Esophagus muscularis mucosa (tissue), 4 donors: ENCODE data around the gene SMIM29.

ENCODE experiments used
- EP300 ChIP-seq: sonication (generic); formaldehyde crosslinking; IDR thresholded peaks from one replicate; pipeline ENCODE4 v1.6.1; 2017; ENCODE audit warnings: antibody characterized with exemption
- POLR2A ChIP-seq: fragments of 450-650 bp; IDR thresholded peaks from one replicate; pipeline ENCODE4 v1.6.1; 2017; ENCODE audit warnings: antibody characterized with exemption, moderate library complexity, mild to moderate bottlenecking, low read depth
- TF ChIP-seq, protein P1 (sequence below), 3 experiments: fragments of 200-600 bp in 2 of 3; fragments of 450-650 bp in 1 of 3; sonication (generic) in 2 of 3; IDR thresholded peaks; one replicate each; pipeline ENCODE4 v1.5.1; 2017 to 2019; ENCODE audit warnings: antibody characterized with exemption in 3 of 3, mild to moderate bottlenecking in 2 of 3, moderate library complexity in 1 of 3

DNA sequence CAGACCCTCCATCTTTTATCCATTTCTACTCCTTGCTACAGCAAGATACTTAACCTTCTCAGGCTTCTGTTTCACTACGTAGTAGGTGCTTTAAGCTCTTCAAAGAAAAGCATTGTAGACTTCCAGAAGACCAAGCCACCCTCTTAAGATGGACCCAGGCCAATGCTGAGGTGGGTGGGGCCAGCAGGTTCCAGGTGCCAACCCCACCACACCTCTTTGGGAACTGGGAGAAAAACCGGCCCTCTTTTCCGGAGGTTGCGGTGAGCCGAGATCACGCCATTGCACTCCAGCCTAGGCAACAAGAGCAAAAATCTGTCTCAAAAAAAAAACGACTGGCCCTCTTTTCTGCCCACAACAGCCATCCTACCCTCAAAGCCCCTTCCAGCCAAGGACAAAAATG is 22.7 kb downstream of the SMIM29 start:
- TF ChIP-seq, protein P1, sequence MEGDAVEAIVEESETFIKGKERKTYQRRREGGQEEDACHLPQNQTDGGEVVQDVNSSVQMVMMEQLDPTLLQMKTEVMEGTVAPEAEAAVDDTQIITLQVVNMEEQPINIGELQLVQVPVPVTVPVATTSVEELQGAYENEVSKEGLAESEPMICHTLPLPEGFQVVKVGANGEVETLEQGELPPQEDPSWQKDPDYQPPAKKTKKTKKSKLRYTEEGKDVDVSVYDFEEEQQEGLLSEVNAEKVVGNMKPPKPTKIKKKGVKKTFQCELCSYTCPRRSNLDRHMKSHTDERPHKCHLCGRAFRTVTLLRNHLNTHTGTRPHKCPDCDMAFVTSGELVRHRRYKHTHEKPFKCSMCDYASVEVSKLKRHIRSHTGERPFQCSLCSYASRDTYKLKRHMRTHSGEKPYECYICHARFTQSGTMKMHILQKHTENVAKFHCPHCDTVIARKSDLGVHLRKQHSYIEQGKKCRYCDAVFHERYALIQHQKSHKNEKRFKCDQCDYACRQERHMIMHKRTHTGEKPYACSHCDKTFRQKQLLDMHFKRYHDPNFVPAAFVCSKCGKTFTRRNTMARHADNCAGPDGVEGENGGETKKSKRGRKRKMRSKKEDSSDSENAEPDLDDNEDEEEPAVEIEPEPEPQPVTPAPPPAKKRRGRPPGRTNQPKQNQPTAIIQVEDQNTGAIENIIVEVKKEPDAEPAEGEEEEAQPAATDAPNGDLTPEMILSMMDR (IDR thresholded peaks at IDR 0.05), result no peak
- TF ChIP-seq POLR2A (no peak), EP300 (no peak)
